Measurements from ENCODE around the gene ZFAND3.
"Not testable (repeated sequence)": the region's sequence is repeated elsewhere in the genome, so short reads cannot be mapped to it uniquely, and the experiment has no call there.

The ZFAND3 gene

DNA sequence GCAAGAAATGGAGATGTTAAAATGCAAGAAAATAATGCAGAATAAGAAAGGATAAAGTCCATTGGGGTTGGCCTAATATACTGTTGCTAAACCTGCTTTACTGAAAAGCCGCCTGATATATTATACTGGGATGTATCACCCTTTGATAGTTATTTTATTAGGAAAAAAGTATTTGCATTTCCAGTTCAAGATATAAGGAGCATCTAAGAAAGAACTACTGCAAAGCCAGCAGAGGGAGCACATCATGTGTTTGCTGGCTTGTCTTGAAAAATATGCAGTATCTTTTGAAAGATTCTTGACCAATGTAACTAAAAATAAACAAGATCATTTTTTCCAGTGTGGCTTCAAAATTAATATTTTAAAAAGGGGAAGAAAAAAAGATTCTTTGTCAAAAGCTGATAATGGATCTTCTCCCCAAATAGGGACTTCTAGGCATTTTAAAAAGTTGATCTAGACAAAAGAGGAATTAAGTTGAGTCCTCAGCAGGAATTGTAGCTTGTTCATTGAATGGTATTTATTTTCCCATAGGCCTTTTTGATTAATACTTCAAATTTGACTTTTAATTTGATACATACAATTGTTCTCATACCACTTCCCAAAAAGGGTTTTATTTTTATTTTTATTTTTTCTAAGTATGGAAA is 214.9 kb downstream of the ZFAND3 start:
- no peak for DNase-seq (ENCODE audit: low read depth)
- TF ChIP-seq, protein P1, sequence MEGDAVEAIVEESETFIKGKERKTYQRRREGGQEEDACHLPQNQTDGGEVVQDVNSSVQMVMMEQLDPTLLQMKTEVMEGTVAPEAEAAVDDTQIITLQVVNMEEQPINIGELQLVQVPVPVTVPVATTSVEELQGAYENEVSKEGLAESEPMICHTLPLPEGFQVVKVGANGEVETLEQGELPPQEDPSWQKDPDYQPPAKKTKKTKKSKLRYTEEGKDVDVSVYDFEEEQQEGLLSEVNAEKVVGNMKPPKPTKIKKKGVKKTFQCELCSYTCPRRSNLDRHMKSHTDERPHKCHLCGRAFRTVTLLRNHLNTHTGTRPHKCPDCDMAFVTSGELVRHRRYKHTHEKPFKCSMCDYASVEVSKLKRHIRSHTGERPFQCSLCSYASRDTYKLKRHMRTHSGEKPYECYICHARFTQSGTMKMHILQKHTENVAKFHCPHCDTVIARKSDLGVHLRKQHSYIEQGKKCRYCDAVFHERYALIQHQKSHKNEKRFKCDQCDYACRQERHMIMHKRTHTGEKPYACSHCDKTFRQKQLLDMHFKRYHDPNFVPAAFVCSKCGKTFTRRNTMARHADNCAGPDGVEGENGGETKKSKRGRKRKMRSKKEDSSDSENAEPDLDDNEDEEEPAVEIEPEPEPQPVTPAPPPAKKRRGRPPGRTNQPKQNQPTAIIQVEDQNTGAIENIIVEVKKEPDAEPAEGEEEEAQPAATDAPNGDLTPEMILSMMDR (conservative IDR thresholded peaks at IDR 0.05; ENCODE audit: low read depth, low read length): peak; percentile 74
- H3K4me3 ChIP-seq (ENCODE audit: low read length): no peak overlapping the region

DNA sequence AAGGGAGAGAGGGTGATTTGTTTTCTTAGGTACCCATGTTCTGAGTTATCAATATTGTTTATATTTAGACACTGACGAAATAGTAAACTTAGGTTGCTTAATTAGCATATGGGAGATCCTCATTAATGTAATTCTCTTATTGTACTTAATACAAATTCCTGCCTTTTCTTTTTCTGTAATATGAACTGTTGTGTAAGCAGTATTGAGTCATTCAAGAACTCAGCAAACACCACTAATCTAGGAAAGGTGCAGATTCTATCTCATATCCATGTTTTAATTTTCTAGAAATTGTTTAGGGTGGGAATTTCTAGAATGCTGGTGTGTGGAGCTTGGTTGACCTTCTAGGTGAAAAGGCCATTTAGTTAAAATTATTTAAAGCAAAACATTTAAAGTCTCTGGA is 216.0 kb downstream of the ZFAND3 start:
- no peak for DNase-seq (ENCODE audit: low read depth)
- H3K4me3 ChIP-seq (ENCODE audit: low read length): no peak overlapping the region
- TF ChIP-seq, protein P1 (conservative IDR thresholded peaks at IDR 0.05; ENCODE audit: low read depth, low read length): no peak

DNA sequence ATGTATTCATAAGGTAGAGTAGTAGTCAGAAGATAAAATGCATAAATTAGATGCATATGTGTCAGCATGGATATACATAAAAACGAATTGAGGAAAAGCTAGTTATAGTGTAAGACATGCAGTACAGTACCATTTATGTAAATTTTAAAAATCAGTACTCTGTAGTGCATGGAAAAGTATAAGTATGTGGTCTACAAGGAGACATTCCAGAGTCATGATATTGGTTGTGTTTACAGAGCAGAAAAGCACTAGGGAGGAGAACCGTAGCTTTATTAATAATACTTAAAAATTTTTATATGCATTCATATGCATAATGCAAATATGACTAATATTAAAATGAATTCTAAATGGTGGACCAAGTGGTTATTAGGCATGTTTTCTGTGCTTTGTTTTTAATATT is 220.0 kb downstream of the ZFAND3 start:
- no peak overlapping the region for H3K4me3 ChIP-seq (ENCODE audit: low read length)
- no peak for DNase-seq (ENCODE audit: low read depth)

DNA sequence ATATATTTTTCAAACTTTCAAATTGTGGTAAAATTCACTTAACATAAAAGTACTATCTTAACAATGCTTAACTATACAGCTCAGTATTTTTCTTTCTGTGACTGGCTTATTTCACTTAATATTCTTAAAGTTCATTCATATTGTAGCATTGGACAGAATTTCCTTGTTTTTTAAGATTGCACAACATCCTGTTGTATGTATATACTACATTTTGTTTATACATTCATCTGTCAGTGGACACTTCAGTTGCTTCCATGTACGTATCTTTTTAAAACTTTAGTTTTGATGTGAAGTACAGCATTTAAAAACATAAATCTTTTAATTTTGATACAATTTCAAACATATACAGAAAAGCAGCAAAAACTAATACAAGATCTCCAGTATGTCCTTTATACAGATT is 220.7 kb downstream of the ZFAND3 start:
- DNase-seq (ENCODE audit: low read depth): no peak
- no peak overlapping the region for H3K4me3 ChIP-seq (ENCODE audit: low read length)
- TF ChIP-seq, protein P1 (conservative IDR thresholded peaks at IDR 0.05; ENCODE audit: low read depth, low read length): no peak

More for the DNA sequence above, 220.0 kb downstream of the ZFAND3 start:
- TF ChIP-seq, protein P1 (conservative IDR thresholded peaks at IDR 0.05; ENCODE audit: low read depth, low read length): no peak

DNA sequence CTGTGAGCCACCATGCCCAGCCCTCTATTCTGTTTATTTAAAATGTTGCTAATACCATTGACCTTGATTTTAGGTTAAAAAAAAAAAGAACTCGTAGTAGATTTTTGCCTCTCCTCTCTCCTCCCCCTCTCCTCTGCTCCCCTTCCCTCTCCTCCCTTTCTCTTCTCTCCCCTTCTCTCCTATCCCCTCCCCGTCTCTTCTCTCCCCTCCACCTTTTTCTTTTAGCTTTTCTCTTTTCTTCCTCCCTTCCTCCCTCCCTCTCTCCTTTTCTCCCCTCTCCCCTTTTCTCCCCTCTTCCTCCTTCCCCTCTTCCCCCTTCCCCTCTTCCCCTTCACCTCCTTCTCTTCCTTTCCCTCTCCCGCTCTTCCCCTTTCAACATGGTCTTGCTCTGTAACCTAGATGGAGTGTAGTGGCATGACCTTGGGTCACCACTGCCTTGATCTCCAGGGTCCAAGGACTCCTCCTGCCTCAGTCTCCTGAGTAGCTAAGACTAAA is 223.8 kb downstream of the ZFAND3 start:
- no peak overlapping the region for H3K4me3 ChIP-seq (ENCODE audit: low read length)
- TF ChIP-seq, protein P1 (conservative IDR thresholded peaks at IDR 0.05; ENCODE audit: low read depth, low read length): no peak
- no peak for DNase-seq (ENCODE audit: low read depth)

DNA sequence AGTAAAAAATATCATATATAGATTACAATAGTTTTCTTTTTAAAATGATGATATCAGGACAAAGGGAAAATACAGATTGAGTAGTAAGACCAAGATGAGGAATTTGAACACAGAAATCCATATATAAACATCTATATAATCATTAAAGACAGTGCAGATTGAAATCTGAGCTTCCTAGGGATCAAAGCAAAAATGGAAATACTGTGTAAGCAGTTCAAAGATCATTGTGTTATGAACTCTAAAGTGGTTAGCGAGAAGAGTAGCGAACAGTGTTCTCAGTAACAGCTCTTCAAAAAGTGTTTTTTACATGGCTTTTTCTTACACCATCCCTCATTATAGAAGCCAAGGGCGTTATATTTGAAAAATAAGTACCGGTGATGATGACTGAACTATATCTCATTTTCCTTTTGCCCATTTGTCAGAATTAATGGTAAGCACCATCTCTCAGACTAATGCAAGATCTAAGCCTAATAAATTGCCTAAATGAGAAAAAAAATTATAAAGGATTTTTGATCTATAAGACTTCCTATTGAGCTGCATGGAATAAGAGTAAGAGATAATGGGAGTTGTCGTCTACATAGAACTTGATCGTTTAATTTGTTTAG is 226.3 kb downstream of the ZFAND3 start:
- TF ChIP-seq, protein P1 (conservative IDR thresholded peaks at IDR 0.05; ENCODE audit: low read depth, low read length): no peak
- no peak for DNase-seq (ENCODE audit: low read depth)
- H3K4me3 ChIP-seq (ENCODE audit: low read length): no peak overlapping the region

DNA sequence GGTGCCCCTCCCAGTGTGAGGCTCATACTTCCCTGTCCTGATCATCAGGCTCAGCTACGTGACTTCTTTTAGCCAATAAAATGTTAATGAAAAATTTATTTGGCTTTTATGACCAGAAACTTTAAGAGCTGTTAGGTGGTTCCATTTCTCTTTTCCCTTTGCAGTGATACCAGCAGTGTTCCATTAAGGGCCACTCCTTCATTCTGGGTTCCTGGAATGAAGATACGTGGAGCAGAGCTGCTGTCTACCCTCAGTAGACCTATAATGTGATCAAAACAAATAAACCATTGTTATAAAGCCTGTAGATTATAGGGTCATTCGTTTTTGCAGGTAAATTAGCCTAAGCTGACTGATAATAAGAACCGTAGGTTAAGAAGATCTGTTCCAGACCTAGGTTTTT is 228.0 kb downstream of the ZFAND3 start:
- no peak for DNase-seq (ENCODE audit: low read depth)
- H3K4me3 ChIP-seq (ENCODE audit: low read length): no peak overlapping the region
- TF ChIP-seq, protein P1 (conservative IDR thresholded peaks at IDR 0.05; ENCODE audit: low read depth, low read length): no peak

DNA sequence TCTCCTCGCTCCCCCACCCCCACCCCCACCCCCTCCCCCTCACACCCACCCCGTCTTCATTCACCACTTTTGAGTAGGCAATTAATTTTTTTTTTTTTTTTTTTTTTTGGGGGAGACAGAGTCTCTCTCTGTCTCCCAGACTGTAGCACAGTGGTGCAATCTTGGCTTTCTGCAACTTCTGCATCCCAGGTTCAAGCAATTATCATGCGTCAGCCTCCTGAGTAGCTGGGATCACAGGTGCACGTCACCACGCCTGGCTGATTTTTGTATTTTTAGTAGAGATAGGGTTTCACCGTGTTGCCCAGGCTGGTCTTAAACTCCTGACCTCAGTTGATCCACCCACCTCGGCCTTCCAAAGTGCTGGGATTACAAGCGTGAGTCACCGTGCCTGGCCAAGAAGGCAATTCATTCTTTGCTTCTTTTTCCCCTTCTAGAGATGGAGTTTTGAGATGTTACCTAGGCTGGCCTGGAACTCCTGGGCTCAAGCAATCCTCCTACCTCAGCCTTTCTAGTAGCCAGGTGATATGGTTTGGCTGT is 230.4 kb downstream of the ZFAND3 start:
- not testable (repeated sequence) for DNase-seq (ENCODE audit: low read depth); H3K4me3 ChIP-seq (ENCODE audit: low read length)

Measured in retinal pigment epithelial cell (primary cell).